OCI-LY7 (cell line): Measurements from ENCODE around the gene RPS29. TPM values are rescaled to one million over a fixed set of nuclear protein-coding genes. Genes with fewer than 3 reads are reported as not detected.

Experiments used
- BruUV-seq: library from RNA; stranded (reverse); fragments of 400-500 nt; replicated peaks from 2 replicates; lab custom pipeline; 2021; lab: Mats Ljungman, UMichigan
- CTCF ChIA-PET: fragments of 300-600 bp; sonication (Branson Sonifier 250); formaldehyde crosslinking; loops from one replicate; lab custom pipeline; 2022; ENCODE audit warnings: antibody characterized with exemption; ENCODE audit not compliant: unreplicated experiment; lab: Charles Lee
- POLR2A ChIA-PET: fragments of 300-600 bp; sonication (Branson Sonifier 250); formaldehyde crosslinking; loops from one replicate; lab custom pipeline; 2022; ENCODE audit warnings: antibody characterized with exemption; lab: Charles Lee
- DNase-seq: peaks from one replicate; pipeline ENCODE4 v3.0.0-alpha.2; 2015; ENCODE audit warnings: low spot score
- H2AFZ ChIP-seq: fragments of 200-600 bp; sonication (generic), shearing (Covaris generic); 2 replicates; pipeline ENCODE4 v1.6.1; 2014; ENCODE audit warnings: mild to moderate bottlenecking, antibody characterized with exemption, low read length, moderate library complexity
- H3K27ac ChIP-seq: fragments of 200-600 bp; sonication (generic); 2 replicates; pipeline ENCODE4 v1.5.1; 2014; ENCODE audit warnings: mixed run types, low read depth, mild to moderate bottlenecking, moderate library complexity, low read length, inconsistent platforms; ENCODE audit not compliant: poor library complexity, severe bottlenecking
- H3K36me3 ChIP-seq: fragments of 200-600 bp; sonication (generic); 2 replicates; pipeline ENCODE4 v1.6.1; 2014; ENCODE audit warnings: mild to moderate bottlenecking, antibody characterized with exemption, low read length, moderate library complexity, mixed read lengths; ENCODE audit not compliant: insufficient read depth
- H3K4me1 ChIP-seq: fragments of 200-600 bp; sonication (generic); 2 replicates; pipeline ENCODE4 v1.5.1; 2014; ENCODE audit warnings: mild to moderate bottlenecking, low read length; ENCODE audit not compliant: insufficient read depth, poor library complexity, severe bottlenecking
- H3K4me2 ChIP-seq: fragments of 200-600 bp; sonication (generic); 2 replicates; pipeline ENCODE4 v1.6.1; 2014; ENCODE audit warnings: mild to moderate bottlenecking, low read length
- H3K4me3 ChIP-seq: fragments of 200-600 bp; sonication (generic); 2 replicates; pipeline ENCODE4 v1.5.1; 2014; ENCODE audit warnings: mild to moderate bottlenecking, low read depth, low read length; ENCODE audit not compliant: poor library complexity, severe bottlenecking
- H3K79me2 ChIP-seq: fragments of 200-600 bp; sonication (generic); 2 replicates; pipeline ENCODE4 v1.6.1; 2016; ENCODE audit warnings: low read depth, mild to moderate bottlenecking, low read length, moderate library complexity, mixed read lengths; ENCODE audit not compliant: insufficient read depth
- H3K9me2 ChIP-seq: fragments of 200-600 bp; sonication (generic); 2 replicates; pipeline ENCODE4 v1.6.1; 2016; ENCODE audit warnings: mild to moderate bottlenecking, low read length, mixed read lengths; ENCODE audit not compliant: insufficient read depth
- H3K9me3 ChIP-seq: fragments of 200-600 bp; sonication (generic); 2 replicates; pipeline ENCODE4 v1.6.1; 2014; ENCODE audit warnings: mild to moderate bottlenecking, mixed run types, low read length, mixed read lengths
- H4K20me1 ChIP-seq: fragments of 200-600 bp; sonication (generic); 2 replicates; pipeline ENCODE4 v1.6.1; 2014; ENCODE audit warnings: mild to moderate bottlenecking, antibody characterized with exemption, low read length, moderate library complexity, mixed read lengths; ENCODE audit not compliant: insufficient read depth
- CTCF ChIP-seq: fragments of 200-600 bp; sonication (generic); conservative IDR thresholded peaks from 2 replicates; pipeline ENCODE4 v1.5.1; 2014; ENCODE audit warnings: mild to moderate bottlenecking, antibody characterized with exemption, low read length, moderate library complexity, mixed read lengths
- EZH2phosphoT487 ChIP-seq: fragments of 200-600 bp; sonication (generic); IDR thresholded peaks from 2 replicates; pipeline ENCODE4 v1.6.1; 2018; ENCODE audit warnings: low read depth, borderline replicate concordance, mild to moderate bottlenecking, mixed run types, antibody characterized with exemption, low read length, moderate library complexity, mixed read lengths
- intact Hi-C: fragments of 100-400 bp; cut with micrococcal nuclease; formaldehyde crosslinking; loops from one replicate; pipeline ENCODE4 v1.10.0; 2022; ENCODE audit not compliant: unreplicated experiment
- total RNA-seq, 2 experiments: library from RNA; depleted of rRNA in 1 of 2; stranded (reverse); fragments of >200 nt in 1 of 2; shearing (Covaris generic) in 1 of 2; gene quantifications; 2 replicates each; pipeline ENCODE4 v1.2.3, GENCODE V29; 2014 to 2022

The RPS29 gene
- total RNA-seq, 2 experiments from 2014 or later = 2,518 to 6,504 TPM

GRCh38 chr14:49584058-49584457, 2.1 kb downstream of the RPS29 start:
- POLR2A ChIA-PET = interaction anchor here (2.8 to 4.6 kb wide), 2 partner anchors 10 to 36 kb away, joined by 12 to 32 read pairs; partner anchors contain the start of genes MGAT2 and RPL36AL
- Histone ChIP-seq H3K9me2 (no peaks in the 10 kb centered on the region), H3K79me2 (peaks cover 56% of the 10 kb centered on the region), H3K4me1 (peaks cover 45% of the 10 kb centered on the region), H2AFZ (no peak overlapping the region), H3K36me3 (peaks cover 66% of the 10 kb centered on the region), H3K4me3 (peak overlapping the region; percentile 96), H4K20me1 (peaks cover 41% of the 10 kb centered on the region), H3K4me2 (peak overlapping the region; percentile 76), H3K9me3 (no peaks in the 10 kb centered on the region), H3K27ac (peak overlapping the region; percentile 74)
- no TSS peak for BruUV-seq
- intact Hi-C loops = no loop called here
- TF ChIP-seq EZH2phosphoT487 (no peak), CTCF (no peak)
- DNase-seq = no peak
- CTCF ChIA-PET = no interaction called here

- Histone ChIP-seq H4K20me1 (peaks cover 41% of the 10 kb centered on the region), H3K36me3 (peaks cover 71% of the 10 kb centered on the region), H3K79me2 (peaks cover 60% of the 10 kb centered on the region), H3K4me2 (peak overlapping the region; percentile 76), H3K9me3 (no peaks in the 10 kb centered on the region), H3K27ac (peak overlapping the region; percentile 74), H3K4me3 (peak overlapping the region; percentile 96), H3K9me2 (no peaks in the 10 kb centered on the region), H3K4me1 (peaks cover 45% of the 10 kb centered on the region), H2AFZ (no peak overlapping the region)
- intact Hi-C loops = no loop called here
- no TSS peak for BruUV-seq
- no peak for DNase-seq
- ChIA-PET CTCF (no interaction called here), POLR2A (interaction anchor here (4.6 kb wide), 1 partner anchor 11 kb away, joined by 32 read pairs; no protein-coding TSS in a partner anchor)
- TF ChIP-seq CTCF = no peak
- TF ChIP-seq EZH2phosphoT487 = no peak
These were observed 2.6 kb downstream of the RPS29 start for GRCh38 chr14:49583629-49584028.

GRCh38 chr14:49582113-49582977, 3.8 kb downstream of the RPS29 start:
- TF ChIP-seq EZH2phosphoT487 = no peak
- TF ChIP-seq CTCF = no peak
- Histone ChIP-seq H3K9me2 (no peaks in the 10 kb centered on the region), H3K36me3 (peaks cover 80% of the 10 kb centered on the region), H3K4me3 (no peak overlapping the region), H2AFZ (no peak overlapping the region), H3K27ac (peak overlapping the region; percentile 23), H3K4me2 (peak overlapping the region; percentile 76), H3K79me2 (peaks cover 60% of the 10 kb centered on the region), H4K20me1 (peaks cover 41% of the 10 kb centered on the region), H3K9me3 (no peaks in the 10 kb centered on the region), H3K4me1 (peaks cover 40% of the 10 kb centered on the region)
- POLR2A ChIA-PET = no interaction called here
- DNase-seq = no peak
- no TSS peak for BruUV-seq
- intact Hi-C loops = no loop called here
- CTCF ChIA-PET = no interaction called here
